Esophagus mucosa (tissue), 1 donor: ENCODE results near the gene NECAB2. TPM values are rescaled to one million over a fixed set of nuclear protein-coding genes. Genes with fewer than 3 reads are reported as not detected.

ENCODE experiments used
- ATAC-seq: fragments of 200-7000 bp; cut with Tn5 transposase; one replicate; pipeline ENCODE4 v1.9.1; 2020
- total RNA-seq: library from RNA; stranded (reverse); gene quantifications from one replicate; pipeline ENCODE4 v1.2.4, GENCODE V29; 2023
- donor health status: DM: yes; HTN: yes; CAD: no.

Gene NECAB2
- total RNA-seq, 1 donor from 2014 or later, result not detected

DNA sequence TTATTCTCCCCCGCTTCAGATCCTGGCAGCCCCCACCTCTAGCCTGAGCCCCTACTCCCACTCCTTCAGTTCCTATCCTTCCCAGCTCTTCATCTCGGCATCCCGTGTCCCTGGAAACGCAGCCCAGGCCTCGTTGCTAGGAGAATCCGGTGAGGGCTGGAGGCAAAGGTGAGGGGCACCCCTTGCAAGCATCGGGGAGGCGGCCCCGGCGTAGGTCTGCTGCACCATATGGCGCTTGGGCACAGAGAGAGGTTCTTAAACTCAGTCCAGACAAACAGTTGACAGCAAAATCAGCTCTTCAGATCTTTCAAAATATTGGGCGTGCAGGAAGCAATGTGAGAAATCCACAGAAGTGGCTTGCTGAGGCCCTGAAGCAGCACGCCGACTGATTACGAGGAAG lies 59.6 kb downstream of the NECAB2 start:
- no peak for ATAC-seq

DNA sequence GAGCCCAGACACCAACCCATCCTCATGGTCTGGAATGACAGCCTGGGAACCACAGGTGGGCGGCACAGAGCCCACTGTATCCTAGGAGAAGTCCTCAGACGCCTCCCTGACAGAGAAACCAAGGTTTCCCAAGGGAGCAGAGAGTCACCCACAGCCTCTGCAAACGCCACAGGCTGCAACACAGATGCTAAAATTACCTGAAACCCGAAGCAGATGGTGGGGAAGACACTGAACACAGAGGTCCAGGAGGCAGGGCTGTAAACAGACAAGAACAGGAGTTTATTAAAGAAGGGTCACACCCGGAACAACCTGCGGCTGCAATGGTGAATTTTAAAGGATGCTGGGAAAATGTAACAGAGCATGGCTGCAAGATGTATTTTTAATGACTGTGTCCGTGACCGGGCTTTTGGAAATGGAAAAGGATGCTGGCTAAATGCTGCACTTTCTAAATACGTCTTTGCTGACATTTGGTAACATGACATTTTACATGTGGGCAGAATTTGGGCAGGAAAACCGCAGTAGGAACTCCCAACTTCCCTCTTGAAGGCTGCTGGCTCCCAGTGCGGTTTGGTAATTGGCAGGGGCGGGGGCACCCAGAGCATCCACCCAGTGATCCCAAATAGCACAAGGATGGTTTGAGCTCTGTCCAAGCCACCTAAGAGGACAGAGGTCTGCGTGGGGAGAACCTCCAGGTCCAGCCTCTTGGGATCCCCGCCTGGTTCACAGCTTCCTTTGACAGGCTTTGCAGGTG lies 61.4 kb downstream of the NECAB2 start:
- no peak for ATAC-seq

DNA sequence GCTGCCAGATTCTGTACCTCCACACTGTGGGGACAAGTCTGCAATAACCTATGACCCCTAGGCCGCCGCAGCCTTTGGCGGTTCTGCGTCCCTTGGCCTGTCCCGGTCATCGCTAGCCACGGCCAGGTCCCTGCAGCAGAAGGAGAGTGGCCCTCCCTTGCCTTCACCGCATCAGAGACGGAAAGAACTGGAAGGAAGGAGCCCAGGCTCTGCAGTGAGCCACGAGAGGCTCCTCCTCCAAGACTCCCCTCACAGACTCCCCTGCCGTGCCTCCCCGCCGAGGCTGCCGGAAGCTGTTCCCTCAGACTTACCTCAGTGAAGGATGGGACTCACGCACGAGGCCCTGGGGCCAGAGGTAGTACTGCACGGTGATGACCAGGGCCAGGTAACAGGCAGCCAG lies 63.5 kb downstream of the NECAB2 start:
- no peak for ATAC-seq

DNA sequence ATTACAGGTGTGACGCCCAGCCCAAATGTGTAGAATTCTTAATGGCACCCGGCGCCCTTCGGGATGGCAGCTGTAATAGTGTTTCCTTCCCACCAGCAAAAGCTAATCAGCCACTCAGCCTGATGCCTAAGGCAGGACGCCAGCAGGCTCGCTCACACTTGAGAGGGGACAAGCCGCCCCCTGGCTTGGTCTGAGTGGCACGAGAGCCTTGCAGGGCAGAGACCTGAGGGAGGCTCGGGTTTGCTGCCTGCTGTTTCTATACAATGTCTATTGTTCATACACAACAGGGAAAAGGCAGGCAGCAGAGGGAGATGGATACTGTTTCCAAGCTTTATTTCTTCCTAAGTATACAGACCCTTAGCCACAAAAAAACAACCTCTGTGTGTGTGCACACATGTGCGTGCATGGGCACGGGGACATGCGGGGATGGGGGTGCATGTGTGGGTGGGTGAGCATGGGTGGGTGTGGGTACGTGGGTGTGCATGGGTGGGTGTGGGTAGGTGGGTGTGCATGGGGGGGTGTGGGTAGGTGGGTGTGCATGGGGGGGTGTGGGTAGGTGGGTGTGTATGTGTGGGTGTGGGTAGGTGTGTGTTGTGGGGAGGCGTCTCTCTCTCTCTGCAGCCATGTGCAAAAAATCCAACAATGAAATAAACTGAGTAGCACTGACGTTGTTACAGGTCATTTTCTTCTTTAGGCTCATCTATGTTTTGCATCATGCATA lies 64.6 kb downstream of the NECAB2 start:
- ATAC-seq, result no peak

DNA sequence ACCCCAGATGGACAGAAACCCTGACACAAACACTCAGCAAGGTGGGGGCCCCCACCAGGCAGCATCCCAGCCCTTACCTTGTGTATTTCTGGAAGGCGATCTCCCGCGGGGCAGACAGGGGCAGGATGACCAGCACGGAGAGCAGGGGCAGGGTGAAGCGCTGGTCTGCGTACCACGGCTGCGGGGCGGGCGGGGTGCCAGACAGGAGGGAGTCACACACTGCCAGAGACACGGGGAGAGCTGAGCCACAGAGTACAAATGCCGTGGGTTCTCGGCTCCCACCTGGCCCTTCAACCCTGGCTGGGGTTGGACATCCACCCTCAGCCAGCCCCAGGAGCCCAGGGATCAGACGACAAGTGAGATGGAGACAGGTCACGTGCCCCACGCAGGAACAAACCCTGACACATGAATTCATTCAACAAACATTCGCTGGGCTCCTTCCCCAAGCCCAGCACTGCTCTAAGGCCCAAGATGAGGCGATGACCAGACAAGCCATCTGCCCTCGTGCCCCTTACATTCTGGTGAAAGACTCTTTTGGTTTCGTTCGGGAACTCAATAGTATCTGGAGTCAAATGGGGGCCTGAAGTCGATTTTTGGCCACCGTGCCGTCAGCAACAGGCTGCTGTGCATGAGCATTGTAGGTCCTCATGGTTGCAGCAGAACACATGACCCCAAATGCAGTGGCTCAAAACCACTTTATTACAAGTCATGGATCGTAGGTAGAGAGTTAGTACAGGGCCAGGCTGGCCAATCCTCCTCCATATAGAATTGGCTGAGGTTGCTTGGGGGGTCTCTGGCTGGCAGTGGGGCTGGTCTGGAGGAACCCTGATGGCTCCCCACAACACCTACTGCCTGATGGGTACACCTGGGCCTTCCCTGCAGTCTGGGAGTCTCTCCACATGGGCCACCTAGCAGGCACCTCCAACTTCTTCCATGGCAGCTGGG lies 65.5 kb downstream of the NECAB2 start:
- ATAC-seq, result no peak

DNA sequence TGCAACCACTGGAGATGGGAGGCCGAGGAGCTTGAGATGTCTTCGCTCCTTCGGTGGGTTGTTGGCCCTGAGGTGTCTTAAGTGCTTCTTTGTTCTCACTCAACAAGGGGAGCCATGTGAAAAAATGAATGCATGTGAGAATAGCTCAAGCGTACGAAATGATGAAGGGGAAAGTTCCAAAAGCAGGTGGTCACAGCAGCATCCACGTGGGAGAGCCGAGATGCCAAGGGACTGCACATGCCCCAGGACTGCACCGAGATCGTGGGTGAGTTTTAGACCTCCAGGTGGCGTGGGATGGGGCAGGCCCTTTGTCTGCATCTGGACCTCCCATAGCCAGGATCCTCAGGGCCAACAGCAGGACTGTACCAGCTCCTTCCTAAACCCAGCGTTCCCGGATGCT lies 66.5 kb downstream of the NECAB2 start:
- ATAC-seq, result no peak

DNA sequence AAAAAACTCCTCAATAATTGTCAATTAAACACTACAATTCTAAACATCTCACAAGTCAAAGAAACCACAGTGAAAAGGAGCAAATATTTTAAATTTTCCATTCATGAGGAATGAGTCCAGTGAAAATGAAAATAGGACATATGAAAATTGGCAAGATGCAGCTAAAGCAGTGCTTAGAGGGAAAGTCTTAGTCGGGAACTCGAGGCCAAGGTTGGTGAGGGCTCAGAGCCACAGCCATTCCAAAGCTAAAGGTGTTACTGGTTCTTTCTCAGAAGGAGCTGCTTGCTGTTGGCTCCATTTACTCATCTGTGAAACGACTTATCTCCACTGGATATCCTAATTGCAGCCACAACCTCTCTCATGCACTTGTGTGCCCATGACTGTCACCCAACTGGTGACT lies 68.1 kb downstream of the NECAB2 start:
- no peak for ATAC-seq

DNA sequence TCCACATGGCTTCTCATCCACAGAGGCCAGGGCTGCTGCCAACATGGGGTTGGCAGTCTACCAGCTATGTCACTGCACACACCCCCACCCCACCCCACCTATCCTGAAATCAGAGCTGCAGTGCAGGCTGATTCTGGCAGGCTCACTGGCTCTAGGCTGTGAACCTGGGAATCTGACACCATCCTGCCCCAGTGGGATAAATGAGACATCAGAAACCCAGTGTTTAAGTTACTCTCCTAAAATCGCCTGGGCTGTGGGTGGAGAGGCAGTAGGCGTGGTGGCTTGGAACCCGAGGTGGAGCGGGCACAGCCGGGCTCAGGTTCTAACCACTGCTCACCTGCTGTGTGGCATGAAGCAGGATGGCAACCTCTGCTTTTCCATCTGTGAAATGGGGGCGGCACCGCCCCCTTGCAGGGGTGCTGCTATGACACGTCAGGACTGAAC lies 69.0 kb downstream of the NECAB2 start:
- ATAC-seq, result no peak

DNA sequence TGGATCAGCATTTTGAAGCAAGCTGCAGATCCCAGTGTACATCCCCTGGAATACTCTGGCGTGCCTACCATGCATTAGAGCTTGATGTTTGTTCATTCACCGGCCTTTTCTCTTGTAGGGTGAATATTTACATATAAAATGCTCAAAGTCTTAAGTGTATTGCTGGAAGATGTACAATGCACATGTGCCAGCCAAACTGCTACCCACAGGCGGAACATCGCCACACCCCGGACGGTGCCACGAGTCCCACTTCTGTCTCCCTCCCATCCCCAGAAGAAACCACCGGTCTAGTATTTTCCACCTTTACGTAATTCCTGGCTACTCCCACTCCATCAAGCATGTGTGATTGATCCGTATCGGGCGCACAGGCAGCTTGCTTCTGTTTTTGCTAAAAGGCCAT lies 70.4 kb downstream of the NECAB2 start:
- ATAC-seq, result no peak

DNA sequence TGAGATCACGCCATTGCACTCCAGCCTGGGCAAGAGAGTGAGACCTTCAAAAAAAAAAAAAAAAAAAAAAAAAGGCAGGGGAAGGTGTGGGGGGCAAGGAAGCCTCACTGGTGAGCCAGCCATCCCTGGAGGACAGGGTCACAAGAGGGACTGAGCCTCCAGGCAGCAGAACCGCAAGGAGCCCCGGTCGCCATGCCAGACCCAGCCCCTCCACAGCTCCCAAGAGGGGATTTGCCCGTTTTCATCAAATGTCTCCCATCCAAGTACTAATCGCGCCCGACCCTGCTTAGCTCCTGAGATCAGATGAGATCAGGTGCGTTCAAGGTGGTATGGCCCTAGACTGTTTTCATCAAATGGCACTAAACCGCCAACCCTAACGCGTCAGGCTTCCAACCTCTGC lies 71.7 kb downstream of the NECAB2 start:
- no peak for ATAC-seq

DNA sequence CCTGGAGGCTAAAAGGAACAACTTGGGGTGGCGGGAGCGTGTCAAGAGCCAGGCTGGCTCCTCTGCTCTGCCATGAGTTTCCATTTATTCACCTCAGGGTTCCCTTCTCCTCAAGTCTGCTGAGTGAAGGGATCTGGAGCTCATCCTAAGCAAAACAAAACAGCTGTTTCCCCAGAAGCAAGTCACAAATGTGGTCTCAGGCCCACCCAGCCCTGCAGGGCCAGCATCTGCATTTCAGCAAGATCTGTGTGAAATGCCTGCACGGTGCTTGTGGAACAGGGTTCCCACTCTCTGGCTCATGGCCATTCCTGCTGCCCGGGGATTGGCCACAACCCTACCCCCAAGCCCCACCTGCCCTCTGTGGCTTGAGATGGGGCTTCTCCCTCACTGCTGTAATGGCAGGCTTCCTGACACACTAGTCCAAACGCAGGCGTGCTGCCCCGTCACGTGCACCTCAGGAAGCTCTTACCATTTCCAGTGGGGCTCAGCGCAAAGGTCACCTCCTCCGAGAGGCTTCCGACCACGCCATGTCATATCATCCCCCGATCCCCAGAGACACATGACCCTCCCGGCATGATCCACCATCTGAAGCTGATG lies 72.3 kb downstream of the NECAB2 start:
- no peak for ATAC-seq

DNA sequence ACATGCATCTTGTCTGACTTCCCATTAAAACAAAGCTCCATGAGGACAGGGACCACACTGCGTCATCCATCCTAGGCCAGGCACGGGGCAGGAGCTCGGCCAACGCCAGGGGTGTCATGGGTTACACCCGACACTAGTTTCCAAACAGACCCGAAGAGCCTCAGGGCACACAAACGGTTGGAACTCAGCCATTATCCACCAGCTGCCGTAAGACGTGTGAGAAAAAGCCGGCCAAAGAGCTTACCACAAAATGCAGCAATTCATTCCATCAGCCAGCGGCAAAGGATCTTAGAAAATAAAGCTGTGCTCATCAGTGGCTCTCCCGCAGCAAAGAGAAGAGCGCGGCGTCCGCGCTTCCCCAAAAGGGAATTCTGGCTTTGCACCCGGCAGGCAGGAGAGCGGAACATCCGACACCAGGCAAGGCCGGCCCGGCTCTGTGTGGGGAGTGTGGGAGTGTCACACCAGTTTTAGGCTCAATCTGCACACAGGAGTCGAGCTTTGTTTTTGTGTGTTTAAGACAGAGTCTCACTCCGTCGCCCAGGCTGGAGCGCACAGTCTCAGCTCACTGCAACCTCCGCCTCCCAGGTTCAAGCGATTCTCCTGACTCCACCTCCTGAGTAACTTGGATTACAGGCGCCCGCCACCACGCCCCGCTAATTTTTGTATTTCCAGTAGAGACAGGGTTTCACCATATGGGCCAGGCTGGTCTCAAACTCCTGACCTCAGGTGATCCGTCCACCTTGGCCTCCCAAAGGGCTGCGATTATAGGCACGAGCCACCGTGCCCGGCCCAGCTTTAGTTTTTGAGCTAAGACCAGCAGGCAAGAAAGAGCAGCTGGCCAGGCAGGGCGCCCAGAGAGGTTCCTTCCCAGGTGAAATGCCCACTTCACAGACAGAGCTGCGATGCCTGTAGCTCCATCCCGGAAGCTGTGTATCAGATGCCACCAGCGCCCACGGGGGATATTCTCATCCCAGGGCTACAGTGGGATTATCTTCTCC lies 73.1 kb downstream of the NECAB2 start:
- no peak for ATAC-seq

DNA sequence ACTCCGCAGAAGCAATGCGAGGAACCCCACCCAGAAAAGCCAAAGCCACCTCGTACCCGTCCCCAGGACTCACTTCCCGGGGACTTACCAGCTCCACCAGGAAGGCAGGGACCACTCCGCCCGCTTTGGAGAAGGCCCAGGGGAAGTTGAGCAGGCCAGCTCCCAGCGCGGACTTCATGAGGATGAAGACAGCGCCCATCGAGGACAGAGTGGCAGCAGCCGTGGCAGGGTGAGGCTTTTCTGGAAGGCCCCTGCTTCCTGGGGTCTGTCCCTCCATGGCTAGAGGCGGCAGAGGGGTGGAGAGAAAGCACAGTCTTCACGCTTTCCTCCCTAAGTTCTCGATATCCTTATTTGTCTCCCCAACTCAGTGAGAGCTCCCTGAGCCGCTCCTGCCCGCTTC lies 73.8 kb downstream of the NECAB2 start:
- ATAC-seq, result no peak

DNA sequence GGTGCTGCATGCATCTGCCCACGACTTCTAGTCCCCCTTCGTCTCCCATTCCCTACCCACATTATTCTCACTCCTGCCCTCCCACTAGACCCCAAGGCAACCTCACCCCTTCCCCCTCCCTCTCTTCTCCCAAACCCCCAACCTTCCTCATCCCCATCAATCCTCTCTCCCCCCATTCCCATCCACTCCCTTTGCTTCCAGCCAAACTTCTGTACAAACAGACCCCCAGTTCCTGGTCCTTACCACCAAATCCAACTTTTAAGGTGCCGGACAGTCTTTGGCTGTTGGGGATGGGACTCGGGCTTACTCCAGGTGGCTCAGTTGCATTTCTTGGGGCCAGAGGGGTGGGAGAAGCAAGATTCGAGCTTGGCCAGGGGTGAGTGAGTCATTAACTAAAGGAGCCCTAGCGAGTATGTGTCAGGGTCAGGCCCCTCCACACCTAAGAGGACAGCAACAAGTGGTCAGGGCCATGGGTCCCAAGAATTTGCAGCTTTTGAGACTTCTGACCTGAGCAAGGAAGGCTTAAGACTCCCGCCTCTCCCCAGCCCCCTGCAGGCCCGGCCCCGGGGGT lies 74.3 kb downstream of the NECAB2 start, which contains the start of gene SLC38A8:
TSS of gene SLC38A8 (minus strand) at position 488 of the 571 bp plus-strand sequence. CDS start 638 bp downstream, outside the sequence.
- no peak for ATAC-seq

DNA sequence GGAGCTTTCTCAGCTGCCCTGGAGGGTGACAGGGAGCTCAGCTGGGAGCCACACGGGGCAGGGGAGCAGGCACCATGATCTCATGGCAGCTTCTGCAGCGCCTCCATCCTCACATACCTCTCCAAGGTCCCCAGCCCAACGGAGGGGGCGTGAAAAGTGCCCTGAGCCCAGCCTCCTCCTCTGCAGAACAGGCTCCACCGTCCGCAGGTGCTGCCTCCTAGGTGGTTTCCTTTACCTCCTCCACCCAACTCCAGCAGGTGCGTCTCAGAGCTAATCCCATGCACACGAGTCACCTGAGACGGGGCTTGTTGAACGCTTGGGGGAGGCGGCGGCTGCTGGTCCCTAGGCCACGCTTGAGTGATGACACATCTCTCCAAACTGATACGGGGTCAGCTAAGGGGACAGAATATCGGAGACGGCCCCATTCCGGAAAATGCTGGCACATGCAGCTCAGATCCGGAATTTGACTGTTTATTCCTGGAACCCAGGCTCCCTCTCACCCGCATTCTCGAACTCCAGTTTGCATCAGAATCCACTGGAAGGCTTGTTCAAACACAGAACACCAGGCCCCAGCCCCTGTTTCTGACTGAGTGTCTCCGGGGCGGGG lies 74.9 kb downstream of the NECAB2 start:
- ATAC-seq, result peak; percentile 58

DNA sequence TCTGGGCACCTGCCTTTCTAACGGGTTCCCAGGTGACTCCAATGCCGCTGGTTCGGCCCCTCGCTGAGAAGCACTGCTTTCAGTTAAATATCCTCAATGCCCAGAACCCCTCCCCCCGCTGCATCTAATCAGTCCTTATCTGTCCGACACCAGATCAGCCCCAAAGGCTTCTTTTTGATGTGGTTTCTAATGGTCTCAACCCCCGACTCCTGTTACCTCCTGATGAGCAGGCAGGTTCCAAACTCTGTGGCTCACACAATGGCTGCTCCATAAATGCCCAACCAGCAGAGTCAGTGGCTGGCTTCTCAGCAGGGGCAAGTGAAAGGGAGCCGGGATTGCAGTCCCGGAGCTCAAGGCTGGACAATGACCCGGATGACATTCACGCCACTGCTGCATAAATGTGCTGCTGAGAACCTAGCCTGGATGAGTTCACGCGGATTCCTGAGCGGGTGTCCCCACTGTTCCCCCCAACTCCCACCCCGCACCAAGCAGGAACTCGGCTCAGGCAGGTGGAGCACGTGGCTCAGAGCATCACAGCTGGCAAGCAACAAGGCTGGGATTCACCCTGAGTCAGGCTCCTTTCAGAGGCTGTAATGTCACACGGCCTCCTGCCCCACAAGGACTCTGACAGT lies 75.6 kb downstream of the NECAB2 start:
- no peak for ATAC-seq

DNA sequence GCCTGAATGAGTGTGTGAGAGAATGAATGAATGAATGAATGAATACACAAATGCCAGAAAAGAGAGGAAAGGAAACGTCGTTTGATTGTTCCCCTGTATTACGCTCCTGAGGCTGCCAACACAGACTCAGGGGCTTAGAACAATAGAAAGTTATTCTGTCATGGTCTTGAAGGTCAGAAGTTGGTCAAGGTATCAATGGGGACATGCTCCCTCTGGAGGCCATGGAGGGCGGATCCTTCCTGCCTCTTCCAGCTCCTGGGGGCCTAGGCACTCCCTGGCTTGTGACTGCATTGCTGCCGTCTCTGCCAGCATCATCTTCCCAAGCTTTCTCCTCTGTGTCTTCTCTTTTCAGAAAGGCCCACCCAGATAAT lies 76.1 kb downstream of the NECAB2 start:
- ATAC-seq, result no peak

DNA sequence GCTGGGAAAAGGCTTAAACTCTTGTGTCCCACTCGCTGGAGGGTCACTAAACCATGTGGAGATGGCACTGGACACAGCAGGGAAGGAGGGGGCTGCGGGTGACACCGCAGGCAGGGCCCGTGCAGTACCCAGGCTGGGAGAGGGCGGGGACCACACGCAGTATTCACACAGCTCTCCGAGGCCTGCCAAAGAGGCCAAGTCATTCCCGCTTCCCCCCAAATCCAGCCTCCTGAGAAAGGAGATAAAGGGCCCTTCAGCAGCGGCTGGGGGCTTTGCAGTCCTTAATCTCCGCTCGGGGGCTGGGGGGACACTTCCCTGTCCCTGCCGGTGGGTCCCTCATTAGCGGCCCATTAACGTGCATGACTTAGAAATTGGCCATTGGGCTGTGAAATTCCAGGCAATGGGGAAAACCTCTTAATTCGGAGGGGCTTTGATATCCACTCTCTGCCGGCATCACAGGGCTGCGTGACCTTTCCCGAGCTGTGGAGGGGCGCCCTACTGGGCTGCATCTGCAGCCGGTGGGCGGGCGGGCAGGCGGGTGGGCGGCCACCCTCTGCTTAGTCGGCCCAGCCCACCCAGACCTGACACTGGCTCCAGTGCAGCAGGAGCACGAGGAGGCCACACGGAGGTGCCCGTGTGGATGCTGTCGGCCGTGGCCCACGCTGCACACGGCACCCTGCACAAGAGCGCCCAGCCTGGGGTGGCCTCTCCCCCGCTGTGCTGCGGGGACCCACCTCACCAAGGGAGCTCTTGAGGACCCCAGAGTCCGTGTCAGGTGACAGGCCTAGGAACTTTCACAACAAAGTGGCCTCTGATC lies 77.2 kb downstream of the NECAB2 start:
- ATAC-seq, result no peak
